SJCRH30 (cell line): Measurements from ENCODE around the gene TPM4. TPM values are rescaled to one million over a fixed set of nuclear protein-coding genes. Genes with fewer than 3 reads are reported as not detected.
"Not testable (repeated sequence)": the region's sequence is repeated elsewhere in the genome, so short reads cannot be mapped to it uniquely, and the experiment has no call there.

Experiments used
- DNase-seq, 2 experiments: peaks; one replicate each; pipeline ENCODE4 v3.0.0-alpha.2; 2015 to 2020
- H3K27ac ChIP-seq: fragments of 250-450 bp; sonication (Bioruptor Pico); 2 replicates; pipeline ENCODE4 v1.5.1; 2020; ENCODE audit warnings: mild to moderate bottlenecking, moderate library complexity
- H3K27me3 ChIP-seq: fragments of 250-450 bp; sonication (Bioruptor Pico); 2 replicates; pipeline ENCODE4 v1.5.1; 2020; ENCODE audit warnings: mild to moderate bottlenecking, moderate library complexity
- H3K36me3 ChIP-seq: fragments of 250-450 bp; sonication (Bioruptor Pico); 2 replicates; pipeline ENCODE4 v1.5.1; 2020; ENCODE audit warnings: mild to moderate bottlenecking, moderate library complexity
- H3K4me1 ChIP-seq: fragments of 250-450 bp; sonication (Bioruptor Pico); 2 replicates; pipeline ENCODE4 v1.5.1; 2020; ENCODE audit warnings: mild to moderate bottlenecking, moderate library complexity
- H3K4me3 ChIP-seq: fragments of 250-450 bp; sonication (Bioruptor Pico); 2 replicates; pipeline ENCODE4 v1.5.1; 2020; ENCODE audit warnings: mild to moderate bottlenecking, moderate library complexity
- H3K9me3 ChIP-seq: fragments of 250-450 bp; sonication (Bioruptor Pico); replicated peaks from 2 replicates; pipeline ENCODE4 v1.5.1; 2020; ENCODE audit warnings: mild to moderate bottlenecking, moderate library complexity
- total RNA-seq: library from RNA; depleted of rRNA; stranded (reverse); fragments of >200 nt; shearing (Covaris generic); gene quantifications from 2 replicates; pipeline ENCODE4 v1.2.3, GENCODE V29; 2014; rRNA removed

The TPM4 gene
- 408 and 419 TPM in 2 replicates for total RNA-seq

GRCh38 chr19:16076154-16076957, at the start of gene TPM4:
Gene TPM4, plus strand, starts transcription at chr19:16076495. Its CDS starts 71 bp downstream, at chr19:16076566.
- peak; percentile 90 to 93 for DNase-seq
- Histone ChIP-seq H3K4me1 (peaks cover 6% of the 10 kb centered on the region), H3K9me3 (no peaks in the 10 kb centered on the region), H3K27ac (peak within 1 kb of the TSS; percentile 91), H3K27me3 (no peaks in the 10 kb centered on the region), H3K4me3 (peak within 1 kb of the TSS; percentile 83), H3K36me3 (peaks cover 11% of the 10 kb centered on the region)

- Histone ChIP-seq H3K4me1 (0 out of 2 replicates have a peak, but pooled peaks cover 3% of the 10 kb centered on the region), H3K36me3 (no peaks in the 10 kb centered on the region), H3K4me3 (no peak overlapping the region), H3K27me3 (peaks cover 16% of the 10 kb centered on the region), H3K9me3 (no peaks in the 10 kb centered on the region), H3K27ac (no peak overlapping the region)
- no peak for DNase-seq
These were observed 49.5 kb upstream of the TPM4 start for GRCh38 chr19:16026756-16027155.

- Histone ChIP-seq H3K9me3 (no peaks in the 10 kb centered on the region), H3K27me3 (peaks cover 14% of the 10 kb centered on the region), H3K27ac (no peak overlapping the region), H3K36me3 (no peaks in the 10 kb centered on the region), H3K4me3 (no peak overlapping the region), H3K4me1 (0 out of 2 replicates have a peak, but pooled peaks cover 3% of the 10 kb centered on the region)
- peak; percentile 32 to 63 for DNase-seq
These were observed 48.8 kb upstream of the TPM4 start for GRCh38 chr19:16027528-16027927.

- not testable (repeated sequence) for H3K9me3 ChIP-seq, H3K4me1 ChIP-seq, H3K36me3 ChIP-seq, DNase-seq, H3K4me3 ChIP-seq, H3K27ac ChIP-seq
- 0 out of 2 replicates have a peak, but pooled peaks cover 10% of the 10 kb centered on the region for H3K27me3 ChIP-seq
These were observed 46.1 kb upstream of the TPM4 start for GRCh38 chr19:16030155-16030554.

GRCh38 chr19:16030964-16031871, 45.1 kb upstream of the TPM4 start:
- H3K4me1 ChIP-seq, result 0 out of 2 replicates have a peak, but pooled peaks cover 3% of the 10 kb centered on the region
- no peaks in the 10 kb centered on the region for H3K9me3 ChIP-seq
- no peak overlapping the region for H3K4me3 ChIP-seq
- no peak overlapping the region for H3K27ac ChIP-seq
- 0 out of 2 replicates have a peak, but pooled peaks cover 13% of the 10 kb centered on the region for H3K27me3 ChIP-seq
- peak in 1 of 2 experiments; percentile 4 for DNase-seq
- no peaks in the 10 kb centered on the region for H3K36me3 ChIP-seq

- DNase-seq, result no peak
- H3K4me1 ChIP-seq, result 0 out of 2 replicates have a peak, but pooled peaks cover 3% of the 10 kb centered on the region
- no peaks in the 10 kb centered on the region for H3K36me3 ChIP-seq
- H3K9me3 ChIP-seq, result no peaks in the 10 kb centered on the region
- H3K27me3 ChIP-seq, result peaks cover 13% of the 10 kb centered on the region; the same call in 1 of the 2 replicates
- H3K27ac ChIP-seq, result no peak overlapping the region
- H3K4me3 ChIP-seq, result no peak overlapping the region
These were observed 44.5 kb upstream of the TPM4 start for GRCh38 chr19:16031872-16032200.

GRCh38 chr19:16032509-16033135, 43.7 kb upstream of the TPM4 start:
- Histone ChIP-seq H3K27ac (no peak overlapping the region), H3K27me3 (peaks cover 13% of the 10 kb centered on the region; the same call in 1 of the 2 replicates), H3K9me3 (no peaks in the 10 kb centered on the region), H3K4me1 (no peaks in the 10 kb centered on the region), H3K36me3 (no peaks in the 10 kb centered on the region), H3K4me3 (no peak overlapping the region)
- no peak for DNase-seq

- Histone ChIP-seq H3K27me3 (peaks cover 12% of the 10 kb centered on the region; the same call in 1 of the 2 replicates), H3K9me3 (no peaks in the 10 kb centered on the region), H3K27ac (no peak overlapping the region), H3K4me3 (no peak overlapping the region), H3K36me3 (no peaks in the 10 kb centered on the region), H3K4me1 (no peaks in the 10 kb centered on the region)
- no peak for DNase-seq
These were observed 43.2 kb upstream of the TPM4 start for GRCh38 chr19:16033136-16033530.

- no peak for DNase-seq
- H3K9me3 ChIP-seq, result no peaks in the 10 kb centered on the region
- no peak overlapping the region for H3K27ac ChIP-seq
- H3K36me3 ChIP-seq, result no peaks in the 10 kb centered on the region
- peaks cover 12% of the 10 kb centered on the region; the same call in 1 of the 2 replicates for H3K27me3 ChIP-seq
- no peak overlapping the region for H3K4me3 ChIP-seq
- H3K4me1 ChIP-seq, result no peaks in the 10 kb centered on the region
These were observed 42.6 kb upstream of the TPM4 start for GRCh38 chr19:16033721-16034120.

GRCh38 chr19:16034180-16034579, 42.1 kb upstream of the TPM4 start:
- Histone ChIP-seq H3K4me3 (no peak overlapping the region), H3K4me1 (no peaks in the 10 kb centered on the region), H3K9me3 (no peaks in the 10 kb centered on the region), H3K36me3 (no peaks in the 10 kb centered on the region), H3K27ac (no peak overlapping the region), H3K27me3 (peaks cover 14% of the 10 kb centered on the region; the same call in 1 of the 2 replicates)
- DNase-seq, result no peak

- H3K27ac ChIP-seq, result no peak overlapping the region
- peaks cover 10% of the 10 kb centered on the region; the same call in 1 of the 2 replicates for H3K27me3 ChIP-seq
- H3K4me1 ChIP-seq, result no peaks in the 10 kb centered on the region
- no peak overlapping the region for H3K4me3 ChIP-seq
- H3K36me3 ChIP-seq, result no peaks in the 10 kb centered on the region
- no peaks in the 10 kb centered on the region for H3K9me3 ChIP-seq
- no peak for DNase-seq
These were observed 41.2 kb upstream of the TPM4 start for GRCh38 chr19:16034958-16035560.

GRCh38 chr19:16035601-16036297, 40.5 kb upstream of the TPM4 start:
- no peaks in the 10 kb centered on the region for H3K36me3 ChIP-seq
- no peak for DNase-seq
- no peak overlapping the region for H3K27ac ChIP-seq
- H3K9me3 ChIP-seq, result no peaks in the 10 kb centered on the region
- no peaks in the 10 kb centered on the region for H3K4me1 ChIP-seq
- no peak overlapping the region for H3K4me3 ChIP-seq
- H3K27me3 ChIP-seq, result peaks cover 10% of the 10 kb centered on the region; the same call in 1 of the 2 replicates

GRCh38 chr19:16036397-16036925, 39.8 kb upstream of the TPM4 start:
- H3K27me3 ChIP-seq, result peaks cover 10% of the 10 kb centered on the region; the same call in 1 of the 2 replicates
- no peaks in the 10 kb centered on the region for H3K36me3 ChIP-seq
- no peak overlapping the region for H3K4me3 ChIP-seq
- no peaks in the 10 kb centered on the region for H3K9me3 ChIP-seq
- H3K4me1 ChIP-seq, result no peaks in the 10 kb centered on the region
- H3K27ac ChIP-seq, result no peak overlapping the region
- DNase-seq, result no peak
